ENCODE measurements around the gene IGFBP7.

GRCh38 chr4:57099363-57099762 is 10.8 kb downstream of the IGFBP7 start:
- no peak for TF ChIP-seq MAX (IDR thresholded peaks at IDR 0.05)
- no peak for TF ChIP-seq CTCF (IDR thresholded peaks at IDR 0.05)
- no peak for TF ChIP-seq EP300 (IDR thresholded peaks at IDR 0.05)
- TF ChIP-seq EHMT2 (IDR thresholded peaks at IDR 0.05; ENCODE audit: low read depth) = no peak
- TF ChIP-seq JUNB (IDR thresholded peaks at IDR 0.05) = no peak
- TF ChIP-seq RFX5 (IDR thresholded peaks at IDR 0.05) = no peak
- no peak for TF ChIP-seq POLR2A (IDR thresholded peaks at IDR 0.05; ENCODE audit: low read length)
- TF ChIP-seq MYC (IDR thresholded peaks at IDR 0.05; ENCODE audit: borderline replicate concordance, low read length) = no peak
- TF ChIP-seq HOXA7 (CRISPR knock-in tag; IDR thresholded peaks at IDR 0.05) = no peak
- no peak for TF ChIP-seq CEBPB (IDR thresholded peaks at IDR 0.05)
- TF ChIP-seq HMGXB4 (CRISPR knock-in tag; IDR thresholded peaks at IDR 0.05; ENCODE audit: borderline replicate concordance) = no peak
- TF ChIP-seq PBX3 (IDR thresholded peaks at IDR 0.05) = no peak
